ENCODE measurements around the gene PPP4R3C. TPM values are rescaled to one million over a fixed set of nuclear protein-coding genes. Genes with fewer than 3 reads are reported as not detected.
A peak's percentile ranks its signal among the peaks of the same experiment; 100 is the strongest.
"Not testable (repeated sequence)": the region's sequence is repeated elsewhere in the genome, so short reads cannot be mapped to it uniquely, and the experiment has no call there.

The PPP4R3C gene
- total RNA-seq: not detected

- H3K4me3 Mint-ChIP-seq: no peak within 1 kb of the TSS
- no peaks in the 10 kb centered on the region for H3K27me3 Mint-ChIP-seq (ENCODE audit: low read depth)
- ATAC-seq (replicated peaks in 1 of 2): no peak
- H3K36me3 Mint-ChIP-seq (ENCODE audit: insufficient read depth in 2 of 2): no peaks in the 10 kb centered on the region
- no peak within 1 kb of the TSS for H3K27ac Mint-ChIP-seq
- DNase-seq: no peak
- peaks cover 3% of the 10 kb centered on the region in 2 donors for H3K9me3 Mint-ChIP-seq
- H3K4me1 Mint-ChIP-seq (ENCODE audit: low read depth): no peaks in the 10 kb centered on the region
Measured at GRCh38 chrX:27463187-27463586, at the start of gene PPP4R3C. Gene PPP4R3C (minus strand): TSS chrX:27463341. CDS start chrX:27463296, 45 bp downstream.

- Mint-ChIP-seq H3K27ac (no peak overlapping the region), H3K4me3 (no peak overlapping the region), H3K27me3 (ENCODE audit: low read depth) (no peaks in the 10 kb centered on the region), H3K4me1 (ENCODE audit: low read depth) (no peaks in the 10 kb centered on the region), H3K9me3 (no peaks in the 10 kb centered on the region), H3K36me3 (ENCODE audit: insufficient read depth in 2 of 2) (no peaks in the 10 kb centered on the region)
- ATAC-seq (replicated peaks in 1 of 2) (no peak), DNase-seq (no peak)
Measured at GRCh38 chrX:27491397-27491796, 28.3 kb upstream of the PPP4R3C start.

GRCh38 chrX:27466051-27466450 lies 2.9 kb upstream of the PPP4R3C start:
- no peak overlapping the region for H3K27ac Mint-ChIP-seq
- no peaks in the 10 kb centered on the region for H3K4me1 Mint-ChIP-seq (ENCODE audit: low read depth)
- ATAC-seq (replicated peaks in 1 of 2): no peak
- H3K27me3 Mint-ChIP-seq (ENCODE audit: low read depth): no peaks in the 10 kb centered on the region
- H3K4me3 Mint-ChIP-seq: no peak overlapping the region
- DNase-seq: no peak
- H3K9me3 Mint-ChIP-seq: peaks cover 2% of the 10 kb centered on the region in 2 donors
- no peaks in the 10 kb centered on the region for H3K36me3 Mint-ChIP-seq (ENCODE audit: insufficient read depth in 2 of 2)

DNA sequence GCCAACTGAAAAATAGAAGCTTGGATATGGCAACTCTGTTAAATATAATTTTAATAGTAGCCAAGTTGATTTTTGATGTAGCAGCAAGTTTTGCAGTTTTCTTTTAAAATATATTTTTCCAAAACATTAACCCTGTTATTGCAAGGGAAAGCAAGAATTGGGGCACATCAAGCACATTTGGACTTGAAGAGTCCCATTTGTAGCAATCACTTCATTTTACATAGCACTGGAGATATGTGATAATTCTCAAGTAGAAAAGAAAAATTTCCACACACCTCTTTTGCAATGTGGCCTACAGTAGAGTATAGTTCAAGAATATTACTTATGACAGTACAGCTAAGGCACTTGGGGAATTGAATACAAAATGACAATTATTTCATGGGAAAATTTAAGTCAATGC lies 1.9 kb upstream of the PPP4R3C start:
- DNase-seq (no peak), ATAC-seq (replicated peaks in 1 of 2) (no peak)
- peaks cover 3% of the 10 kb centered on the region in 2 donors for H3K9me3 Mint-ChIP-seq
- H3K27me3 Mint-ChIP-seq (ENCODE audit: low read depth): no peaks in the 10 kb centered on the region
- H3K4me1 Mint-ChIP-seq (ENCODE audit: low read depth): no peaks in the 10 kb centered on the region
- H3K27ac Mint-ChIP-seq: no peak overlapping the region
- no peak overlapping the region for H3K4me3 Mint-ChIP-seq
- H3K36me3 Mint-ChIP-seq (ENCODE audit: insufficient read depth in 2 of 2): no peaks in the 10 kb centered on the region

GRCh38 chrX:27459129-27459528 lies 4.0 kb downstream of the PPP4R3C start:
- not testable (repeated sequence) for H3K27me3 Mint-ChIP-seq (ENCODE audit: low read depth); H3K4me1 Mint-ChIP-seq (ENCODE audit: low read depth); H3K4me3 Mint-ChIP-seq; ATAC-seq (replicated peaks in 1 of 2); H3K27ac Mint-ChIP-seq; H3K36me3 Mint-ChIP-seq (ENCODE audit: insufficient read depth in 2 of 2); DNase-seq; H3K9me3 Mint-ChIP-seq

GRCh38 chrX:27458544-27458943 lies 4.6 kb downstream of the PPP4R3C start:
- not testable (repeated sequence) for DNase-seq; H3K4me1 Mint-ChIP-seq (ENCODE audit: low read depth); H3K36me3 Mint-ChIP-seq (ENCODE audit: insufficient read depth in 2 of 2); H3K4me3 Mint-ChIP-seq; ATAC-seq (replicated peaks in 1 of 2); H3K9me3 Mint-ChIP-seq; H3K27me3 Mint-ChIP-seq (ENCODE audit: low read depth); H3K27ac Mint-ChIP-seq

GRCh38 chrX:27451324-27451723 lies 11.8 kb downstream of the PPP4R3C start:
- H3K36me3 Mint-ChIP-seq (ENCODE audit: insufficient read depth in 2 of 2): no peaks in the 10 kb centered on the region
- H3K27me3 Mint-ChIP-seq (ENCODE audit: low read depth): no peaks in the 10 kb centered on the region
- H3K9me3 Mint-ChIP-seq: peaks cover 2% of the 10 kb centered on the region in 2 donors
- DNase-seq: no peak
- H3K4me3 Mint-ChIP-seq: no peak overlapping the region
- ATAC-seq (replicated peaks in 1 of 2): no peak
- no peaks in the 10 kb centered on the region for H3K4me1 Mint-ChIP-seq (ENCODE audit: low read depth)
- no peak overlapping the region for H3K27ac Mint-ChIP-seq

GRCh38 chrX:27446423-27446822 lies 16.7 kb downstream of the PPP4R3C start:
- Mint-ChIP-seq H3K36me3 (ENCODE audit: insufficient read depth in 2 of 2) (peaks cover 0 to 8% of the 10 kb centered on the region in 2 donors), H3K27me3 (ENCODE audit: low read depth) (no peaks in the 10 kb centered on the region), H3K27ac (no peak overlapping the region), H3K4me1 (ENCODE audit: low read depth) (peaks cover 16% of the 10 kb centered on the region), H3K4me3 (no peak overlapping the region), H3K9me3 (peaks cover 0 to 1% of the 10 kb centered on the region in 2 donors)
- DNase-seq: no peak
- ATAC-seq (replicated peaks in 1 of 2): no peak

DNA sequence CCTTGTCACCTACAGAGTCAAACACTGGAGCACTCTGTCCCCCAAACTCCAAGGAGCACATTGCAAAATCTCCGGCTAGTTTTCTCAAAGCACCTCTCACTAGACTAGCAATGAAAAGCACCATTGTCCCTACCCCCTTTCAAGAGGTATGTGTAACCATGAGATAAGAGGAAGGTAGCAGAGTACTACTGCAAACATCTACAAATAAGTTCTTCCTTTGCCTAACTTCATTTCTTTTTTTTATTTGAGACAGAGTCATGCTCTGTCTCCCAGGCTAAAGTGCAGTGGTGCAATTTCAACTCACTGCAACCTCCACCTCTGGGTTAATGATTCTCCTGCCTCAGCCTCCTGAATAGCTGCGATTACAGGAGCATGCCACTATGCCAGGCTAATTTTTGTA lies 17.7 kb downstream of the PPP4R3C start:
- Mint-ChIP-seq H3K9me3 (peaks cover 0 to 1% of the 10 kb centered on the region in 2 donors), H3K4me1 (ENCODE audit: low read depth) (peaks cover 16% of the 10 kb centered on the region), H3K36me3 (ENCODE audit: insufficient read depth in 2 of 2) (peaks cover 0 to 10% of the 10 kb centered on the region in 2 donors), H3K4me3 (no peak overlapping the region), H3K27me3 (ENCODE audit: low read depth) (no peaks in the 10 kb centered on the region), H3K27ac (no peak overlapping the region)
- DNase-seq (no peak), ATAC-seq (replicated peaks in 1 of 2) (no peak)

GRCh38 chrX:27444093-27444908 lies 18.8 kb downstream of the PPP4R3C start:
- Mint-ChIP-seq H3K9me3 (peaks cover 0 to 1% of the 10 kb centered on the region in 2 donors), H3K36me3 (ENCODE audit: insufficient read depth in 2 of 2) (peaks cover 0 to 10% of the 10 kb centered on the region in 2 donors), H3K27me3 (ENCODE audit: low read depth) (no peaks in the 10 kb centered on the region), H3K4me3 (no peak overlapping the region), H3K27ac (no peak overlapping the region), H3K4me1 (ENCODE audit: low read depth) (peaks cover 16% of the 10 kb centered on the region)
- peak; percentile 1 to 4 for DNase-seq
- peak; percentile 60 to 88 for ATAC-seq (replicated peaks in 1 of 2)

GRCh38 chrX:27442392-27442791 lies 20.7 kb downstream of the PPP4R3C start:
- ATAC-seq (replicated peaks in 1 of 2); H3K27ac Mint-ChIP-seq; H3K4me3 Mint-ChIP-seq; DNase-seq; H3K27me3 Mint-ChIP-seq (ENCODE audit: low read depth); H3K9me3 Mint-ChIP-seq: not testable (repeated sequence)
- H3K4me1 Mint-ChIP-seq (ENCODE audit: low read depth): peaks cover 16% of the 10 kb centered on the region
- H3K36me3 Mint-ChIP-seq (ENCODE audit: insufficient read depth in 2 of 2): peaks cover 0 to 10% of the 10 kb centered on the region in 2 donors

DNA sequence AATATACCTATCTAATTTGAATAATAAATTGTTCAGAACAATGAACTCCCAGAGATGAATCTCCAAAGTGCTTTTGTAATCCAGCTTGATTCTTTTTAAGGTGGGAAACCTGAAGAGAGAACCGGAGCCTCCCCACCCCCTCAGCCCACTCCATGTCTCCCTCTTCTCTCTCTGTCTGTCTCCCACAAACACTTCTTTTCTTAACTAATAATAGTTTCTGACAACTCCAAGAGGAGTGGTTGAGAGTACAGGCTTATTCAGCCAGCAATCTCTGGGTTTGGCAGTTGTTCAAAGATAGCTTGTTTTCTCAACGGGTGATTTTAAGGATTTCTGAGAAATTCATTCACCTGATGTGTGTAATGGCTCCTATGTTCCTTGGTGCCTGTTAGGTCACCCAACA lies 23.4 kb downstream of the PPP4R3C start:
- H3K27me3 Mint-ChIP-seq (ENCODE audit: low read depth): no peaks in the 10 kb centered on the region
- ATAC-seq (replicated peaks in 1 of 2) (no peak), DNase-seq (no peak)
- H3K4me3 Mint-ChIP-seq: no peak overlapping the region
- peaks cover 13% of the 10 kb centered on the region for H3K4me1 Mint-ChIP-seq (ENCODE audit: low read depth)
- no peaks in the 10 kb centered on the region for H3K9me3 Mint-ChIP-seq
- H3K27ac Mint-ChIP-seq: no peak overlapping the region
- H3K36me3 Mint-ChIP-seq (ENCODE audit: insufficient read depth in 2 of 2): peaks cover 0 to 3% of the 10 kb centered on the region in 2 donors

DNA sequence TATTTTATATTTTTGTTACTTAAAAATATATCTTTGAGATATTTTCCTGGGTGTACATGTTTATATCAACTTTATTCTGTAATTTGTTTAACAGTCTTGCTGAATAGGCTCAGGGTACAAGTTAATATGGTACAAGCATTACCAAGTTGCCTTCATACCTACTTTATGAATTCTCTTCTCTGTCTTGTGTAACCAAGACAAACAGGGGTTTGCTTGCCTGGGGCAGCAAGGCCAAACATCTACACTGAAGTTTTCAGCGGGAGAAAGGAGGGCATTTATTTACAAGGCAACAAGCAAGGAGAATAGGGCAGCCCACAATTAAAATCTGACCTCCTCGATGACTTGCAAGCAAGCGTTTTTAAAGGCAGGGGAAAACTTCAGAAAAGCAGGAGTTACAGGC lies 24.2 kb downstream of the PPP4R3C start:
- no peak overlapping the region for H3K27ac Mint-ChIP-seq
- H3K27me3 Mint-ChIP-seq (ENCODE audit: low read depth): no peaks in the 10 kb centered on the region
- no peaks in the 10 kb centered on the region for H3K9me3 Mint-ChIP-seq
- H3K4me3 Mint-ChIP-seq: no peak overlapping the region
- peaks cover 7% of the 10 kb centered on the region for H3K4me1 Mint-ChIP-seq (ENCODE audit: low read depth)
- peaks cover 0 to 2% of the 10 kb centered on the region in 2 donors for H3K36me3 Mint-ChIP-seq (ENCODE audit: insufficient read depth in 2 of 2)
- ATAC-seq (replicated peaks in 1 of 2) (no peak), DNase-seq (no peak)

GRCh38 chrX:27435031-27435430 lies 28.1 kb downstream of the PPP4R3C start:
- no peak for ATAC-seq (replicated peaks in 1 of 2)
- H3K27ac Mint-ChIP-seq: no peak overlapping the region

More at GRCh38 chrX:27435031-27435430, 28.1 kb downstream of the PPP4R3C start:
- H3K27me3 Mint-ChIP-seq (ENCODE audit: low read depth): no peaks in the 10 kb centered on the region
- no peak overlapping the region for H3K4me3 Mint-ChIP-seq
- DNase-seq: no peak
- no peaks in the 10 kb centered on the region for H3K4me1 Mint-ChIP-seq (ENCODE audit: low read depth)
- H3K9me3 Mint-ChIP-seq: no peaks in the 10 kb centered on the region
- no peaks in the 10 kb centered on the region for H3K36me3 Mint-ChIP-seq (ENCODE audit: insufficient read depth in 2 of 2)

All from activated T-cell treated with anti-CD3 and anti-CD28 coated beads, Interleukin-2, amount 50 U/mL, for 72 hours (primary cell).